GM04504 (cell line): ENCODE measurements around the gene GUCA1A.

Experiments used
- DNase-seq: peaks from one replicate; pipeline ENCODE4 v3.0.0-alpha.2; 2012; ENCODE audit warnings: low read depth

GUCA1A gene

DNA sequence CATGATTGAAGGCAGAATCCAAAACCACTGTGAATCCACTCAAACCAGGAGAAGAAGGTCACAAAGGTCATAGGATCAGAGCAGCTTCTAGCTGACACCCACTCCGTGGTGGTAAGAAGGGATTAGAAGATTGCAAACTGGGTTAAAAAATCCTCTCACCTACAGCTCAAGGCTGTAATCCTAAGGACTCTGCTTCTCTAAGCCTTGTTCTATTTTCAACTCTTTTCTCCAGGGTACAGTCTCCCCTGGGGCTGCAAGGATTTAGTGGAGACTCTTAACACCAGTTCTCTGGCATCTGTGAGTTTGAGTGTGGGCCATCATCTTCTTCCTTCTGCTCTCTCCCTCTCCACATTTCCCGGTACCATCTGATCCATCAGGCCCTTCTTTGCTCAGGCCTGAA is at the start of gene GUCA1A:
Gene GUCA1A, plus strand, starts transcription at position 264 of the 400 bp plus-strand sequence. CDS start 250 bp downstream, outside the sequence.
- DNase-seq: no peak

DNA sequence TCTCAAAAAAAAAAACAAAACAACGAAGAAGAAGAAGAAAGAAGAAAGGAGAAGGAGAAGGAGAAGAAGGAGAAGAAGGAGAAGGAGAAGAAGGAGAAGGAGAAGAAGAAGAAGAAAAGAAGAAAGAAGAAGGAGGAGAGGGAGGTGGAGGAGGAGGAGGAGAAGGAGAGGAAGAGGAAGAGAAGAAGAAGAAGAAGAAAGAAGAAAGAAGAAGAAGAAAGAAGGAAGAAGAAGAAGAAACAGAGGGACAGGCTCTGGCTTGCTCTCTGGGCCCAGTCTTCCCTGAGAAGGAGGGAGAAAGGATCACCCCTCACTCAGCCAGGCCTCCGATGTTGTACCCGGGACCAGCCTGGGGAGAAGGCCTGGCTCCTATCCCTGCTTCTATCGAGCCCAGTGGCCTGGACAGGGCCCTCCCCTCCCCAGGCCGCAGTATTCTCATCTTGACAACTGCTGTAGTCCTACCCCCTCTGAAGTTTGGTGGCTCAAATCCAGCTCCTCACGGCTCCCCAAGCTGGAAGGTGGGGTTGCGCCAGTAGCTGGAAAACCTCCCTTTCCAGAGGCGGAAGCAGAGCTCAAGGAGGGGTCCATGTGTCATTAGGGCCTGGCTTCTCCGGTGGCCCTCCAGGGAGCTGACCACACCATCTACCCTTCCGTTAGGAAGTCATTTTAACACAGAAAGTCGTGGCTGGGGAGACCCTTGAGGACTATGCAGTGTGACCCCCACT is 49.6 kb upstream of the GUCA1A start:
- DNase-seq: no peak

DNA sequence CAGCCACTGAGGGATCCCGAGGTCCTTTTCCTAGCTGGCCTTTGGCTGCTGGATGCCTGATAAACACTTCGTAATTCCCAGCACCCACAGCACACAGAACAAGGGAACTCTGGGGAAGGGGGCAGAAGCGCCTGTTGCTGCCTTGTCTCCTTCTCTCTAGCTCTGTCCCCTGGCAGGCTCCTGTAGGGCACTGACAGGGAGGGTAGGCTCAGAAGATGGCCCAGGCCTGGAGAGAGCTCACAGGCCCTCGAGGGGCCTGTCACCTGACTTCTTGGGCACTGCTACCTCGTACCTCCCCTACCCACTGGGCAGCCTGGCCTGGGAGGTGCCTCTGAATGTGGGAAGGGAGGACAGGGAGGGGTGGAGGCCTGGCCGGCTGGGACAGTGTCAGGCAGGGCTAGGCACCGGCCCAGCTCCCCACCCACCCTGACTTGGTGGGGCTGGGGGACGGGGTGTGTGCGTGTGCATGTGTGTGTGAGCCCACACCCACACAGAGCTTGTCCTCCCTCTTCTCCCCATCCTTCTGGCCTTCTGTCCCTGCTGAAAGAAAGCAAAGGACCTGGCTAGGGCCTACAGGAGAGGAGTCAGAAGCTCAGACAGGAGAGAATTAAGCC is 48.8 kb upstream of the GUCA1A start:
- no peak for DNase-seq

DNA sequence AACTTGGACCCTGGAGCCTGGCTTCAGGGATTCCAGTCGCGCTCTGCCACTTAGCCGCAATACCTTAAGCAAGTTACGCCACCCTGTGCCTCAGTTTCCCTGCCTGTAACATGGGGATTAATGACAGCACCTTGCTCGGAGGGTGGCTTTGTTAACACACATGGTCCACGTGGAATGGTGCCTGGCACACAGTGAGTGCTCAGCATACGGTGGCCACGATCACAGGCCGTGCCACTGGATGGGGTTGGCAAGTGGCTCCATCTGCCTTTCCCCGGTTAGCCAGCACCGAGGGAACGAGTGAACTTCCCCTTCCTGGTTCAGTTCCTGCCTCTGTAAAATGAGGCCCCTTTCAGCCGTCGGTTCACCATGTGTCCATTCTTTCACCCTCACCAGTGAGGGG is 47.9 kb upstream of the GUCA1A start:
- DNase-seq: no peak

DNA sequence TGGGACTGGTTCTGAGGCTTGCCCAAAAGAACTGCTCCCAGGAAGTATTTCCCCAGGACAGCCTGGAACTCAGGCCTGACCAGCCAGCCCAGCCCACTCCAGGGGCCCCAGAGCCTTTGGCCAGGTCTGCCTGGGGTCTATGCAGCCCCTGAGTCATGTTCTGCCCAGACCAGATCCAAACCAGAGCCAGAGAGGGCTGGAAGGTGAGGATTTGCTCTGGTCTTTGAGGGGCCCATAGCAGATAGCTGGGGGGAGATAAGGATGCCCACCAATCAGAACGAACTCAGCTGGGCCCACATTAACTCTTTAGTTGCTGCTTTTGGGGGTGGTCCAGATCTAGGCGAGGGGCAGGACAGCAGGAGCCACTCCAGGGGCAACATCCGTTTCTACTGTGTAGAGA is 47.5 kb upstream of the GUCA1A start:
- DNase-seq: no peak

DNA sequence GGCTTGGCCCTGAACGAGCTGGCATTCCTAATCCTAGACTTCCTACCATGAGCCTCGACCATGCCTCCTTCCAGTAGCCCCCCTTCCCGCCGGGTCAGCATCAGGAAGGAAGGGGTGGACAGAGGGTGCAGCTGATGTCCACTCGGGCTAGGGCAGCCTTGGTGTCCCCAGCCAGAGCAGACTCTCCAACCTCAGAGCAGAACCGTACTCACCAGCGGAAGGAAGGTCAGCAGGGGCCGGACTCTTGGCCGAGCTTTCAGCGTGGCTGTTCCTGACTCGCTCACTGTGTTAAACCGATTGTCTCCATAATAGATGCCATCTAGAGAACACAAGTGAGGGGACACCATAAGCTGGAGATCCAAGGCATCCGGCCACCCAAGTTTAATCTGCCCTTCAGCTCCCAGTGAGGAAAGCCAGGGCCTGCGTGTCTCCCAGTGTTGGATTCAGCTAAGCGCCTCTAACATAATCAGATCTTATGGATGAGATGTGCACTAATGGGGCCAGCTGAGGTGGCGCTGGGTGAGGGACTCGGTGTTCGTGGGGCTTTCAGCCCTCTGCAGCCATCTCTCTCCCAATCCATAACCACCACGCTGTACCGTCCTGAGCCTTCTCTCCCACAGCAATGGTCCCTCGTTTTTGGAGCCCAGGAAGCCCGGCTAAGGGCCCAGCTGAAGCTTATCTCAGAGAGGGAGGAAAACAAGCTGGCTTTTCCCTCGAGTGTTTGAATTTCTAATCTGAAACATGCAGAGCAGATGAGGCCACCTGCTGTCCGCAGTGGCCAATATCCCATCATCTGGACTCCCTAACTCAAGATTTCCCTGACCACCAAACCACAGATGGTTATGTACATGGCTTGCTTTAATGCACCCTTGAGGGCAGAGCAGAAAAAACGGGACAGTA is 44.5 kb upstream of the GUCA1A start:
- no peak for DNase-seq

DNA sequence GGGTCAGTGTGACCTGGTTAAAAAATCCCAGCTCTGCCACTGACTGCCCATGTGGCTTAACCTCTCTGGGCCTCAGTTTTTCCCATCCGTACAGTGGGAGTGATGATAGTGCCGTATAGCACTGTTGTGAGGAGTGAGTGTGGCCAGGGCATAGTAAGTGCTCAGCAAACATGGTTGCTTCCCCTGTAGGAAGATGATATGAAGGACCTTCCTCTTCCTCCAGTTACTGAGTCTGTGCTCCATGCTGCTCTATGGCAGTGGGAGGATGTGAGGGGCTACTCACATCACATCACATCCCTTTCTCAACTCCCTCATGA is 43.8 kb upstream of the GUCA1A start:
- no peak for DNase-seq

DNA sequence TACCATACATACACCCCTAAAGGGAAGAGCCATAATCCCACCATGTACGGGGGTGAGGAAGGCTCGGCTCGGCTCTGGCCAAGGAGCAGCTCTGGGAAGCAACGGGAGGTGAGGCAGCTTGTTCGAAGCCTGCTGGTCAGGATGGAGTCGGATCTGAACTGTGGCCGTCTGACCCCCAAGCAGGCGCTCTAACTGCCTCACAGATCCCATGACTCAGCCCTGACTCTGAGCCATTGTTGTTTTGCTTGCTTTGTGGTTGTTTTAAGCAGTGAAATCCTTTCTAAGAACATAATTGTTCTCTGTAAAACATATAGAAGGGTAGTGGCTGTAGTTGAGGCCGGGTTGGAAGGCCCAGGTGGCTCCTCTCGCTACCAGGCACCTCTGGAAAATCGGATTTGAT is 41.6 kb upstream of the GUCA1A start:
- DNase-seq: no peak

DNA sequence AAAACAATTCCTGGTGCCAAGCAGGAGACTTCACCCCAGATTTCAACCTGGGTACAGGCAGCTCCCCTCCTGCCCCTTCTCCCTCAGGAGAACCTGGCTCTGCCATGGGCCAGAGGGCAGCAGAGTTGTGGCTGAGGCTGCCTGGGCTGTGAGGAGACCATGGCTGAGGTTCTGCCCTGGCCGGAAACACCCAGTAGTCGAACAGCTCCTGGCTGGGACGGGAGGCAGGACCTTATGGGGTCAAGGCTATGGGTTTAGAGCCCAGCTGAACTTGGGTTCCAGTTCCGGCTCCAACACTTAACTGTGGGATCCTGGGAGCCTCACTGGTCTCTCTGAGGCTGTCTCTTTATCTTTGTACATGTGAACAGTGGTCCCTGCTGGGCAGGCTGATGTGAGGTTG is 39.2 kb upstream of the GUCA1A start:
- no peak for DNase-seq

DNA sequence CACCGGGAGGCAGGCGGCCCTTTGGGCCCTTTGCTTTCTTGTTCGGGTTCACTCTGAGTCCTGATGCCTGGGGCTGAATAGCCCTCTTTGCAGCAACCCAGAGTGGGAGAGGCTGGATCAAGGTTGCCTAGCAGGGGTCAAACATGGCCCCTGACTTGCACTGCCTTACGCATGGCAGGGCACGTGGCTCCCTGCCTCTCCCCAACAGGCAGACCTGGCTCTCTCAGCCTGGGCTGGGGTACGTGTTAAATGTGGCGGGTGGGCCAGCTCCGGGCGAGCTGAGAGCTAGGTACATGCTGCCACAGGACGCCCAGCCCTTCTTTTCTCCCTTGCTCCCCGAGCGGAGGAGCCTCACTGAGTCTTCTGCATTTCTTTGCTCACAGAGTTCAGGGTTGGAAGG is 38.0 kb upstream of the GUCA1A start:
- DNase-seq: no peak

DNA sequence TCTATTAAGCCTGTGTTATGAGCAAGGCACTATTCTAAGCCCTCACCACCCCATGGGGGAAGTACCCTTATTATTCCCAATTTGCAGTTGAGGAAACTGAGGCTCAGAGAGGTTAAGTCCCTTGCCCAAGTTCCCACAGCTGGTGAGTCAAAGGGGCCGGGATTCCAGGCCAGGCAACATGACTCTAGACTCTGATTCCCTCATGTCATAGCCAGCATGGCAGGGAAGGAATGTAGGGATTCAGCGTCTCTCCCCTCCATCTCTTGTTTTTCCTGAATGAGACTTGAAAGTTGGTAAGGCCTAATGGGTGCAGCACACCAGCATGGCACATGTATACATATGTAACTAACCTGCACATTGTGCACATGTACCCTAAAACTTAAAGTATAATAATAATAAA is 37.4 kb upstream of the GUCA1A start:
- DNase-seq: no peak

DNA sequence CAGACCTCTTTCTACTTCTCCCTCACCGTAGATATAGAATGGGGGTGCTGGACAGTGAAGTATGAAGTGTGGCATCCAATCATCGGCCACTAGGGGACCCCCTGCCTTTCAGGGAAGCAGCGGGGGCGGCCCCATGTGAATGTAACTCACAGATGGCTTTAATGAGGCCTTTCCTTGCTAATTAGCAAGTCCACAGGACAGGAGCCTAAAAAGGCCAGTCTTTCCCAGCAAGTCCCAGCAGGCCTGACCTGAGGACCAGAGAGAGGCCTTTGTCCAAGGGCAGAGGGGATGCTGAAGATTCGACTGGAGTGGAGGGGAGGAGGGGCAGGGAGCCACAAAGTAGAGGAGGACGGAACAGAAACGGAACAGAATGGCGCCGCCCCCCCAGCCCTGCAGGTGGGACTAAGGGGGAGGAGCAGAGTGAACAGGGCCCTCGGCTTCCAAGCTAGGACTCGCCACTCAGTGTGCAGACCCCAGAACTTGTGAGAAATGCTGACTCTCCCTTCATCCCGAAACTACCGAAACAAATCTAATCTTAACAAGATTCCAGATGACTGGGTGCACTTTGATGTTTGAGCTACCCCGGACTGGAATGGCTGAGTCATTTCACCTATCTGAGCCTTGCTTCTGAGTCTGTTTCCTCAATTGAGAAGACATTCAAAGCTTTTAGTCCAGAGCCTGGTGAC is 36.5 kb upstream of the GUCA1A start:
- no peak for DNase-seq

DNA sequence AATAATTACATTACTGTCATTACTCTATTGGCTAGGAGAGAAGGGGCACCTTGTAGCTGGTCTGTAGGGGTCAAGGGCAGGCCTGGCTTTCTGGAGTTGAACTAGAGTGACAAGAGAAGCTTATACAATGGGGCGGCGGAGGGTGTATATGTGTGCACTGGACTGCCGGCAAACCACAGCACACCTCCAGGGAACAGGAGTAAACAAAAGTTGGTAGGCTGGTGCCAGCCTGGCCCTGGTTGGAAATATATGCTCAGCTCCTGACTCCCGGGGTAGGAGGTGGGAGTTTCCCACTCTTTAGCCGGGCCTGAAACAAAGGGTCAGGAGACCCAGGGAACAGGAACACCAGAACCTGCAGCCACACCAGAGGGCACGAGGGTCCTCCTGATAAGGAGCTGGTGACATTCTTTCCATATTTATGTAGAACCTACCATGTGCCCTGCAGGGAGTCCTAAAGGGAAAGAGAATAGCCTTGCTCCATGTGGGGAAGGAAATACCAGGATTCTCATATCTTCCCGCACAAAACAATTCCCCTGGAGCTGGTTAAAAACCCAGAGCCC is 35.9 kb upstream of the GUCA1A start:
- DNase-seq: no peak

DNA sequence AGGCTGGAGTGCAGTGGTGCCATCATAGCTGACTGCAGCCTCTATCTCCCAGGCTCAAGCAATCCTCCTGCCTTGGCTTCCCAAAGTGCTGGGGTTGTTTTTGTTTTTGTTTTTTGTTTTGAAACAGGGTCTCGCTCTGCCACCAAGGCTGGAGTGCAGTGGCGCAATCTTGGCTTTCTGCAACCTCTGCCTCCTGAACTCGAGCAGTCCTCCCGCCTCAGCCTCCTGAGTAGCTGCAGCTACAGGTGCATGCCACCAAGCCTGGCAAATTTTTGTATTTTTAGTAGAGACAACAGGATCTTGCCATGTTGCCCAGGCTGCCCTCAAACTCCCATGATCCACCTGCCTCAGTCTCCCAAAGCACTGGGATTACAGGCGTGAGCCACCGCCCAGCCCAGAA is 35.0 kb upstream of the GUCA1A start:
- DNase-seq: no peak

DNA sequence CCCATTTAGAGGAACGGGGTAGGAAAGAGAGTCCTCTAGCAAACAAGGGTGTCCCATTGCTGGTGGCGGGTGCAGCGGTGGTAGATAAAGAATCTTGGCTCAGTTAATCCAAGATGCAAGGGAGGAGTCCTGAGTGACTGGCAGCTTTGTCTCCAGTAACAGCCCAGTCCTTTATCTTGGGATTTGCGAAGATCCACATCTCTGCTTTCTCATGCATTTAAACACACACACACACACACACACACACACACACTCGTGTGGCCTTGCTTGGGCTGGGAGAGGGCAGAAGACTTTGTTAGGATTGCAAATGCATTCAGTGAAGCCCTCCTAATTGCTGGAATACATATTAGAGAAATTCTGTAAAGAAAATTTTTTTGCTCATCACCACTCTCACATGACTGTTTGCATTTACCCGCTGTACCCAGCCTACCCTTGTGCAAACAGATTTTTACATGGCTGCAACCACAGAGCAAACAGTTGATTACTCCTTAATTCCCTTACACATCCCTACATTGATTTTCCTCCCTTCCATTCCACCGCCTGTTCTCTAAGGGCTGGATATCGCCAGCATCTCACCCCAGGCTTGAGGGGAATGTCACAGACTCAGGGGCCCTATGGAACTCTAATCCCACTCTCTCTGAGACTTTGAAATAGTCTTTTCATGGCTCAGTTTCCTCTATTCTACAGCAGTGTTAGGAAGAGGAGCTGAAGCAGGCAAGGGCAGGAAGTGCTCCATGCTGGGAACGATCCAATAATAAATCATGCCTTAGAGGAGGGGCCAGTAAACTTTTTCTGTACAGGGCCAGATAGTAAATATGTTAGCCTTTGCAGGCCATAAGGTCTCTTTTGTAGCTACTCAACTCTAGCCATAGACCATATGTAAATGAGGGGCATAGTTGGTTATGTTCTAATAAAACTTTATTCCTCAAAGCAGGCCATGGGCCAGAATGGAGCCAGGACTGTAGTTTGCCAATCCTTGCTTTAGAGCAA is 34.2 kb upstream of the GUCA1A start:
- DNase-seq: no peak

DNA sequence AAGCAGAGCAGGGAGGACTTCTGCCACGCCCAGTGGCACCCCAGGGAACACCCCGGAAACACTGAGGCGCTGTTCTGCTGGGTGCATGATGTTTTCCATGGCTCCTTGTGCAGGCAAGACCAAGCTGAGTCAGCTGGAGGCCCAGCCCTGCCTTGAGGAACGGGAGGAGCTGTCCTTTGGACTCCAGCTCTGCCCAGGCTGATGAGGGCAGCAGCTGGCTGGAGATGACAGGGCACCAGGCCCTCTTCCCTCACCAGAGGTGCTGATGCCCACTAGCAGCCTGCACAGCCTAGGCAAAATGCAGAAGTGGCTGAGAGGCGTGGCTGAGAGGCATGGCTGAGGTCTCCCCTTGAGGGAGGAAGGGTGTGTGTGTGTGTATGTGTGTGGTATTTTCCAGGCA is 33.1 kb upstream of the GUCA1A start:
- DNase-seq: no peak

DNA sequence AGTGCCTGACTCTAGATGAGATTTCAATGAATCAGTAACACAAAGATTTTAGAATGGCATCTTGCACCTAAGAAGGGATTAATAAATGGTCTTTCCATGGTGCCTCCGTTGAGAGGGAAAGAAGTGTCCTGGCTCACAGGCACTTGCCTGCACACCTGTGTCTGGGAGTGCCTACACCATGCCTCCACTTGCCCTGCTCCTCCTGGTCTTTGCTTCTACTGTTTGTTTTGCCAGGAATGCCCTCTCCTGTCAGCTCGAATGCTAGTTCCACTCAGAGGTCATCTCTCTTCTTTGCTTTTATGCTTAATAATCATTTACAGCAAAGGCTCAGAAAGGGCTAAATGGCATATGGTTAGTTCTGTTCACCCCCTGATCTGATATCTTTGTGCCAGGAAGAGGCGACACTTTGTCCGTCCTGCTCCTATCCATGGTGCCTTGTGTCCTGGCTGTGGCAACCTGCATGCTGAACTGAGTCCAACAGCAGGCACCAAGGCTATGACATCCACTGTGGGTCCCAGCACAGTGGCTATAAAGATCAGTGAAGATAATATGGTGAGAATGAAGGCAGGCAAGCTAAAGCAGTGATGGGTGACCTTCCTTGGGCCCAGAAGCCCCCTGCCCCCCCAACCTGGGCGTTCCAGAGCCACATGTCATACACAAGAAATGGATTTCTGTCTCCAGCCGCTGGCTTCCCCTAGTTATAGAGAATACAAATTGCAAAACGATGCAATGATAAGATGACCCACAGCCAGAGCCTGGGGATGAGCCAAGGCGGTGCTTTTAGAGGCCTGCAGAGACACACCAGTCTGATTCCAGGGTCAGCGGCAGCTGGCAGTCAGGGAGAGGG is 32.2 kb upstream of the GUCA1A start:
- DNase-seq: no peak

DNA sequence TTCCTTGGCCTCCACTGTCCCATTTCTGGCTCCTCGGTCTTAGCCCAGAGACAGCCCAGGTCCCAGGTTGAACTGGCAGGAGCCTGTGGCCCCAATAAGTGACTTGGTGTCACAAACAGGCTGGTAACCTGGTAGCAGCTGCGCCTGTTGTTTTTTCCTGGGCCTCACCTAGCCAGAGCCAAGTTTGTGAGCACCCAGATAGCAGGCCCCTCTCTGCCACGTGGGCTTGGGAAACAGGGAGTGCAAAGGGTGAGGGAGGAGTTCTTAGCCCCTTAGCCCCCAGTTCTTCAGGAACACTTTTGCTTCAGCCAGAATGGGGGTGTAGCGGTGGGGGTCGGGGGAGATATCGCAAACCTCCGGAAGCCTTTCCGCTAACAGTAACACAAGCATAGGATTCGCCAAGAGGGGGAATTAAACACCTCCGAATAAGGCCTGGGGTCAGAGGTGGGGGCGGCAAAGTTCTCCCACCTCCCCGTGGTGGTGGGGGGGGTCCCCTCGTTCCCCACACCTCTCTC is 31.5 kb upstream of the GUCA1A start:
- DNase-seq: no peak

DNA sequence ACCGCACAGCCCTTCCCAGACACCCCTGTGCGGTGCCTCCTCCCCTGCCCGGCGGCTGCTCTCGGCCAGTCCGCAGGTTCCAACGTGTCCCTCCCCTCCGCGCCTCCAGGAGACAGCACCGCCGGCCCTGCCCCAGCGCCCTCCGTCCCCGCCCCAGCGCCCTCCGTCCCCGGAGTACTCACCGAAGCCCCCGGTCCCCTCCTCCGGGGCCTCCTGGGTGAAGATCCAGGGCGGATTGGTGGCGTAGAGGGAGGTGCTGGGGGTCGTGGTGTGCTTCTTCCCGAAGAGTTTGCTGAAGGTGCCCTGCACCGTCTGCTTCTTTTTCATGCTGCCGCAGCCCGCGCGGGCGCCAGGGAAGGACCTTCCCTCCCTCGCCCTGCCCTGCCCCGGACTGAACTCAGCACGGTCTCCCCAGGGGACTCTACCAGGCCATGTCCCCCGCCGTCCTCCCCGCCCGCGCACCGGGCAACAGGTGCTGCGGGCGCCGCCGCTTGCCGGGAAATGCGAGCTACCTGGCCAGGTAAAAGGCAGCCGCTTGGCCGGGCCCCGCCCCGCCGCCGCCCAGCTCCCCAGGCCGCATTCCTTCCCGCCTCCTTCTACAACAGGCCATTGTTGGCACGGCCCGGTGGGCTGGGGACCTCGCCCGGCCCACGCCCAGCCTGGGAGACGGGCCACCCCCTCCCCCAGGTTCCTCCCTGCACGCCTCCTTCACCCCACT is 30.9 kb upstream of the GUCA1A start, which contains the start of gene C6orf132:
Gene C6orf132, minus strand, starts transcription at position 503 of the 718 bp plus-strand sequence. Its CDS starts 176 bp downstream, at position 327.
- DNase-seq: no peak
